HG03439 (cell line): ENCODE measurements around the gene GPC5.

Source experiments
- ATAC-seq: cut with Tn5 transposase; IDR thresholded peaks from one replicate; pipeline ENCODE4 v1.9.1; 2021; ENCODE audit warnings: mild to moderate bottlenecking, moderate library complexity; ENCODE audit not compliant: unreplicated experiment

GPC5 gene

GRCh38 chr13:91450913-91451312 is 52.5 kb downstream of the GPC5 start:
- no peak for ATAC-seq

GRCh38 chr13:91454666-91455065 is 56.2 kb downstream of the GPC5 start:
- no peak for ATAC-seq

GRCh38 chr13:91456837-91457236 is 58.4 kb downstream of the GPC5 start:
- ATAC-seq, result no peak

- no peak for ATAC-seq
Observed at GRCh38 chr13:91459485-91459884, 61.1 kb downstream of the GPC5 start.

DNA sequence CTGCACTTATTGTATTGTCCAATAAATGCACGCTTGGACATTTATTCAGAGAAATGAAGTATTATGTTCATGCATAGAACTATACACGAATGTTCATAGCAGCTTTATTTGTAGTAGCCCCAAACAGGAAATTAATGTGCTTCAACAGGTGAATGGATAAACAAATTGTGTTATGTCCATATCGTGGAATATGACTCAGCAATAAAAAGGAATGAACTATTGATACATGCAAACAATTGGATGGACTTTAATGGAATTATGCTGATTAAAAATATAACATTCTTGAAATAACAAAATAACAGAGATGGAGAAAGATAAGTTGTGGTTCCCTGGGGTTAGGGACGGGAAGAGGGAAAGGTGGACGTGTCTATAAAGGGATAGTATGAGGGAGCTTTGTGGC is 65.9 kb downstream of the GPC5 start:
- ATAC-seq, result no peak

GRCh38 chr13:91467236-91467635 is 68.8 kb downstream of the GPC5 start:
- no peak for ATAC-seq

GRCh38 chr13:91468301-91468700 is 69.9 kb downstream of the GPC5 start:
- no peak for ATAC-seq

DNA sequence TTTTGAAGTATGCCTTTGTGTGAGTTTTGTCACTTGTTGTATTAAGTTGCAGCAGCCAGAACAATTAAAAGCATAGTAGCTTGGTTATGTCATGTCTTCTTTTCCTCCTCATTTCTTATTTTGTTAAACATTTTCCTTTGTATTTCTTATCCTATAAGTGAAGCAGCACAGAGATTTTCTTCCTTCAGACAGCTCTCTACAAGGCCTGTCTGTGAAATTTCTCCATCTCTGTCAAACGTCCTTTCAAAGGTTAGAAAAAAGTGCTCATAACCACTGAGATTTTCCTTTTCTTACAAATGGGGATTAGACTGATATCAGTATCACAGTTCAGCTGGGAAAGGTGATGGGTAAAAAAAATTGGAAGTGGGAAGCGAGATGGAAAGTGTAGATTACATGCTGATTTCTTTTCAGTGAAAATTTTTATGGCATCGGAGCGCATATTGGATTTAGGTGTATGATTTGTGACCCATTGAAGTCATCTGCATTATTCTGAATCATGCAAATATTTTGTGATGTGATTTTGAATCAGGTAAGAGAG is 71.7 kb downstream of the GPC5 start:
- ATAC-seq, result no peak

DNA sequence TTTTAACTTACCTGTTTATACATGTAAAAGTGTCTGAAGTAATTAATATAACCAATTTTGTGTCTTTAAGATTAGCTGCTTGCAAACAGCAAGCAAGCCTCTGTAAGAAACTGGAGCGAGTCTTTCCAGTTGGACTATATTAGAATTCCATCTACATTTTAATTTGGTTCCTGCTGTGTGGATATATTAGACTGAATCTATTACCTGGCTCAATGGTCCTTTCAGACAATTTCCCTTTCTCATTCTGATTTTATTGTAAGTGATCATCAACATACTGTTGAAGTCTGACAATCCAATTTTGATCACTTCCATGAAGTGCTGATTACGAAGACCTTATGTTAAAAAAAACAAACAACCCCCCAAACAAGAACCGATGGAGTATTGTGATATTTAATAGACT is 72.3 kb downstream of the GPC5 start:
- no peak for ATAC-seq

DNA sequence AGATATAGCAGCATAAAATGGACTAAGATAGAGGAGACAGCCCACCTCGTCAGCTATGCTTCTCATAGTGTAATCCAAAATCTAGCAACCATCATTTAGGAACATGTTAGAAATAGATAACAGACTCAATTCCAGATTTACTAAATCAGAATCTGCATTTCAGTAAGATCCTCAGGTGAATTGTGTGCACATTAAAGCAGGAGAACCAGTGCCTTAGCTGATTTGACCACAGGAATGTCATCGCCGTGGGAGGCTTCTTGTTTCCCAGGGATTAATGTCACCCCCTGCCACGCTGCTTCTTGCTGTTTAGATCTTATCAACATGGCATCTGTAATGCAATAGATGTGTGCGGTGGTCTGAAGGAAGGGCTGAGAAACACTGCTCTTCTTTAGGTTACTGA is 84.0 kb downstream of the GPC5 start:
- no peak for ATAC-seq

GRCh38 chr13:91491980-91492379 is 93.6 kb downstream of the GPC5 start:
- no peak for ATAC-seq

GRCh38 chr13:91493442-91493841 is 95.0 kb downstream of the GPC5 start:
- no peak for ATAC-seq

DNA sequence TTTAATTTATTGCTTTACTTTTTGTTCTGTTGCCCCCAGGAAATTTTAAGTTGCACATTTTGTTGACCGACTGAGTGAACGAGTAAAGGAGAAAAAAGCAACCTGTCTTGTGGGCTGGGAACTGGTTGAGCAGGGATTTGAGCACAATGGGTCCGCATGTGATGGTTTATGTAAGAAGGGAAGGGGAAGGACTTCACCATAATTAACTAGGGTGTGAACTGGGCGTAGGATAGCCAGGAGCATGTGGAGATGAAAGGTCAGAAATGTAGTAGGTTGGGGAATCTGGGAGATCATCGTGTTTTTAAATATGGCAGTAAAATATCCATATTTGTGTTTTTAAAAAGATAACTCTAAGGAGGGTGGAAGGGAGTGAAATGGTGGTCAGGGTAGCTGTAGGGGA is 99.9 kb downstream of the GPC5 start:
- no peak for ATAC-seq

DNA sequence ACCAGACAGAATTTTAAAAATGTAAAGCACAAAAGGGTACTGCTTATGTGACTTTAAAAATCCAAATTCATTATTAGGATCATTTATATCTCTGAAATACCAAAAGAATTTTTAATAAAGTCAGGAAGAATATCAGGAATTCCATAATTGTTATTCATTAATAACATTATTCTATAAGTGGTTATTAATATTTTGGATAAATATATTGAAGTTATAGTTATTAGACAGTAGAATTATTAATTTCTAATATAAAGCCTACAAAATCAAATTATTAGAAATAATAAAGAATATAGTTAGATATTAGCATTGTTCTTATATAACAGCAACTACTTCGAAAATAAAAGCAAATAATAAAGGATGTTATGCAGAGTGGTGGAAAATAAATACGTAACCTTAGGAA is 105.8 kb downstream of the GPC5 start:
- no peak for ATAC-seq

DNA sequence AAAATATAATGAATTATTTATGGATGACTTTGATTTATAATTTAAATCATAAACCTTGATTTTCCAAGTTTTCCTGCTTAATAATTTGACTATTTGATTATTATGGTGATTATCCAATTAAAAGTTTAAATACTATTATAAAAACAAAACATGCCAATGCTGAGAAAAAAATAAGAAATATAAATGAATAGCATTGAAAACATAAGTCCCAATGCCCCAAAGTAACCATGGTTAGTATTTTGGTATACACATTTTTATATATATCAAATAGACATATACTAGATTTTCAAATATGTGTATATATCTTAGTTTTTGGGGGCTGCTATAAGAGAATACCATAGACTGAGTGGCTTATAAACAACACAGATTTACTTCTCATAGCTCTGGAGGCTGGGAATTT is 108.3 kb downstream of the GPC5 start:
- ATAC-seq, result no peak

GRCh38 chr13:91510058-91510457 is 111.6 kb downstream of the GPC5 start:
- no peak for ATAC-seq

- no peak for ATAC-seq
Observed at GRCh38 chr13:91513790-91514189, 115.4 kb downstream of the GPC5 start.

DNA sequence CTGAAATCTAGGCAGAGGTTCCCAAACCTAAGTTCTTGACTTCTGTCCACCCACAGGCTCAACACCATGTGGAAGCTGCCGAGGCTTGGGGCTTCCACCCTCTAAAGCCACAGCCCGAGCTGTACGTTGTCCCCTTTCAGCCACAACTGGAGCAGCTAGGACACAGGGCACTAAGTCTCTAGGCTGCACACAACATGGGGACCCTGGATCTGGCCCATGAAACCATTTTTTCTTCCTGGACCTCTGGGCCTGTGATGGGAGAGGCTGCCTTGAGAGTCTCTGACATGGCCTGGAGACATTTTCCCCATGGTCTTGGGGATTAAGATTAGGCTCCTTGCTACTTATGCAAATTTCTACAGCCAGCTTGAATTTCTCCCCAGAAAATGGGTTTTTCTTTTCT is 118.4 kb downstream of the GPC5 start:
- no peak for ATAC-seq

- no peak for ATAC-seq
Observed at GRCh38 chr13:91520952-91521351, 122.5 kb downstream of the GPC5 start.

GRCh38 chr13:91523116-91523515 is 124.7 kb downstream of the GPC5 start:
- no peak for ATAC-seq

- no peak for ATAC-seq
Observed at GRCh38 chr13:91526543-91527033, 128.2 kb downstream of the GPC5 start.

DNA sequence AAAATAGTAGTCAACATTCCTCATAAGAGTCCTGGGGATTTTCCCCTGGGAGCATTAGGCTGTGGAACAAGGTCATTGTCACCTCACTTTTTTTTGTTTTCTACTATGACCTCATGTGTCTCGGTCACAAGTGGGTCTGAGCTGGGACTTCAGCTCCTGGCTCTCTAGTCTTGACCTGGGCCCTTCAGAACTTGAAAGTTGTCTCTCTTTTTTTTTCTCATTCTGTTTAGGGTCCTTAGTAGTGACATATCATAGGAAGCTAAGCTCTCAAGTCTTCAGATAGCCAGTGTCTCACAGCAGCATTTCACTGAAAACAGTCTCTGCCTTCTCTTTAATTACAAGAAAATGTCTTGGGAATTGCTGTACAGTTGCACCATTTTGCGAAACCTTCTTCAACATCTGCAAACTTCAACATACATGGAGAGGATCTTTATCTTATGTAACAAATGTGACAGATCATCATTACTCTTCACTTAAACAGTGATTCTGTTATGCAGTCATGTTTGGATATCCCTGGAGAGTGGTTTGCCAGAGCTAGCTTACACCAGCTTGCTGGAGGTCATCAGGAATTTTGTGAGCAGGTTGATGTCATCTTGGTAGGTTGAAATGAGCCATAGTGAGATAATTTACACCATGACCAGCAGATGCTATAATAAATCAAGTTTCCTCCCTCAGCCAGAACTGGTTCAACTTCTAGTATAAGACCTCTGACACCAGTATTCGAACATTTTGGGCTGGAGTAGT is 131.5 kb downstream of the GPC5 start:
- ATAC-seq, result no peak

DNA sequence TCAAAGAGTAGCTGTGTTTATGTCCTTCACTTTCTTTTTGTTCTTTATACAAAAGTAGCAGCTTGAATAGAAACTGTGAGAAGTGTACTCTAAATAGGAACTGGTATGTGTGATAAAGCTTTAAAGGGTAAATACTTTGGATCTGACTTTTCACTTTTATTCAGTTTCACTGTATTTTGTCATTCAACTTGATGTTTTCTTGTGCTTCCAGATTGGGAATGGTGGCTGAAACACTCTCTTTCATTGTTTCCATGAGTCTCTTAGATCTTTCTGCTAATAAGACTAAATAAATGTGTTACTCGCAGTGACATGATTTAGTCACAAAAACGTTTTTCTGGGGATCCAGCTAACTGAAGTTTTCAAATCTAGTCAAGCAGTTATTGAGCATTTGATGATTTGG is 133.2 kb downstream of the GPC5 start:
- no peak for ATAC-seq
